NCI-H526 treated with DMSO at 0.1 percent for 48 hours (cell line): ENCODE results near the gene ST3GAL5.

Source experiments
- DNase-seq: peaks from one replicate; lab custom pipeline; 2025; lab: John Stamatoyannopoulos, UW

The ST3GAL5 gene

DNA sequence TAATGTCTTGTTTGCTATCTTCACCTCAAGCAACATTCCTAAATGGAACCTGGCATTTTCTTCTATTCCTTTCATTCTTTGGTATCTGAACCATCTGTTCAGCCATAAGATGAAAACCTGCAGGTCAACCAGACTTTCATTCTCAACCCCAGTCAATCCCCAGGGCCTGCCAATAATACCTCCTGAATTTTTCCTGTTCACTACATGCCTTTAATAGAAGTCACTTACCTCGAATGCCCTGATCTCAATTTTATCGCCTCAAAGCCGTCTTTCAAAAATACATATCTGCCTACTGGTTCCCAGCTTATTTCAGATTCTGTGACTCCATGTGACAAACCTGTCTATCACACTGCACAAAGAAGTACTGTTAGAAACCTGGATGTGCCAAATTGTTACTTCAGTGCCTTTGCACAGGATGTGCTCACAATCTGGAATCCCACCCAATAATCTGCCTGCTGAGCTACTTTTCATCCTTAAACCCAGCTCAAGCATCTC is 22.6 kb downstream of the ST3GAL5 start:
- no peak for DNase-seq

DNA sequence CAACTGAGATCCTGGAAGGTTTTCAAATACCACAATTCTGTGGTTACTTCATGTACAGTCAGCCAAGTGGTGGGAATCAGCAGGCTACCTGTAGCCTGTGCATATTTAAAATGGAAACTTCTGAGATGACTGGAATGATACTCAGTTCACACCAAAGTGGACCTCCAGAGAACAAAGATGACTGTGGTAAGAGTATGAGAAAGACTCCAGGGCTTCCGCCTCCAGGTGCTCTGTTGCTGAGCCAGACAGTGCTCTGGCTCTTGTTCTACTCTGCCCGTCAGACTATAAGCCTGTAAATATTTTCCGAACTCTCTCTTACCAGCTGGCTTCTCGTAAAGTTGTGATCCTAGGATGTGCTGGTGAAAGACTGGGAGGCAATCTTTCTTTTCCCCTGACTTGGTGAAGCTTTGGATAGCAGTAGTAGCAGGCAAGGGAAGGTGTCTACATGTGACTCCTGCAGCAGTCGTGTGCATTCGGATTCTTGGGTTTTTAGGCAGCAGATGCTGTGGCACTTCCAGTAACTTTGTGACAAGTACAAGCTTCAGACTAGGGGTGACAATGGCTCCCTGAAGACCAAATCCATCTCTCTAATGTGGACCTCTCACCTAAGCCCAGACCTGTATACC is 23.1 kb downstream of the ST3GAL5 start:
- DNase-seq, result no peak

DNA sequence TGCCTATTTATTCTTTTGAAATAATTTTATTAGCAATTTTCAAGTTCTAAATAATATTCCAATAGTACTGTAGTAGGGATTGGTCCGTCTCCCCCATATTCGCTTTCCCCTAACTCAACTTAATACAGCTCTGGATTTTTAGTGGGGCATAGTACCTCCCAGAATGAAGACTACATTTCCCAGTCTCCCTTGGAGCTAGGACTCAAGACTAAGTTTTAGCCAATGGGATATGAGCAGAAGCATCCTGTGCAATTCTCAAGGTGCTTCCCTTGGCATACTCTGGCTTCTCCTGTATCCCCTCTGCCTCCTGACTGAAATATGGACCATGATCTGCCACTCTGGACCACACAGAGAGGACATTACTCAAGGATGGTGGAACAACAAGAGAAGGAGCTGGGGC is 24.1 kb downstream of the ST3GAL5 start:
- DNase-seq, result no peak

DNA sequence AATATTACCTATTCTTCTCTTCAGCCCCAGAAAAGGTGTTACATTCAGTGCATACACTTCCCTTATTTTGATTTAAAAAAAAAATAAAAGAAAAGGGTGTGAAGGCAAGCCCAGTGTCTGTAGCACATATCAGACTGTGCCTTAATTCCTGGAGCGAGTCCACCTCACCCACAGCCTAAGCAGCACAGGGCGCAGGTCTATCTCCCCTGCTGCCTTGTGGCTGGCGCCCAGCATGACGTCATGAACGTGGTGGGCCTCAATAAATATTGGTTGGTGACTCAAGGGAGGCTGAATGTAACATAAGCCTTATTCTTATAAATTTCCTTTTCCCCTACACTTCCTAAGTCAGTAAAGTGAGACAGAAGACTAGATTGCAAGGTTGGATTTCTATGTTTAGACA is 26.4 kb downstream of the ST3GAL5 start:
- no peak for DNase-seq

DNA sequence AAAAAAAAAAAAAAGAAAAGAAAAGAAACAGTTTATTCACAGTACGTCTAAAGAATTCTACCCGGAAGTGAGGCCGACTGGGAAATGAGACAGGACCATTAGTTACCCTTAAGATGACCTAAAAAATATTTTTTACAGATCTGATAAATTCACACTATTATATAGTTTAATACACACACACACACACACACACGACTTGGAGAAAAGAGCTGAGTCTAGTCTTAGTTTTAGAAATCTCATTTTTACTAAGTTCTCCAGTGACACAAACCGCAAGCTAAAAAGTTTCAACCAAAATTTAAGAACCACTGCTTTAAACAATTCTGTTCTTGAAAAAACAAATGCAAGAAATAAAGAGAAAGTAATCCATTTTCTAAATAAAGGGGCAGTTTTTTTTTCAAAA is 27.1 kb downstream of the ST3GAL5 start:
- DNase-seq, result no peak

DNA sequence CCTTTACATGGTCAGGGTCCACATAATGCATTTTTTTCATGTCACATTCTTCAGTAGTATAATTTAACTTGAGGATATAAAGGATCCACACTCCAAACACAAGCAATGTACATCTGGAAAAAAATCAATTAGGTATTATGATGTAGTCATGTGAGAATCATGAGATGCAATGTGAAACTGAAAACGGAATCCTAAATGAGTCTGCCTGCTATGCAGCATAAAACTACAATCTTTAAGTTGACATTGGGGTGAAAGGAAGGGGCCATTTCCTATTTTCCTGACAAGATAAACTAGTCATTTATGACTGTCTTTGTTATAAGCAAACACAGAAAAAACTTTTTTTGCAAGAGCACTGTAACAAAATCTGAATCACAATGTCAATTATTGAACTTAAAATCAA is 27.6 kb downstream of the ST3GAL5 start:
- DNase-seq, result no peak

DNA sequence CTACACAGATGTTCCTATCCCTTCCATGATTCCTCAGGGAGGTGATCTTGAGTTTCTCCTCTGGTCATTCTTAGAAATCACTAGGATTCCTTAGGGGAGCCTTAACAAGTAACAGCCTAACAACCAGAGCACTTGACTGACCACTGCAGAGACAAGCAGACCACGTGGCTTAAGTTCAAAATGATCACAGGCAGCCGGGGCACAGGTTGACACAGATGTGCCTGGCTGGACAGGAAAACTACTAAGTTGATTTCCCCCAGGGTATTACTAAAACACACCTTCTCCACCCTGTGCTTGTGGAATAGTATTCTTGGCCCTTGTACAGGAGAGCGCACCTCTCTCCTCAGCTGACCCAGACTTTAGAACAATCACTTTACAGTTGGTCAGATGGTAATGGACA is 29.9 kb downstream of the ST3GAL5 start:
- DNase-seq, result no peak

DNA sequence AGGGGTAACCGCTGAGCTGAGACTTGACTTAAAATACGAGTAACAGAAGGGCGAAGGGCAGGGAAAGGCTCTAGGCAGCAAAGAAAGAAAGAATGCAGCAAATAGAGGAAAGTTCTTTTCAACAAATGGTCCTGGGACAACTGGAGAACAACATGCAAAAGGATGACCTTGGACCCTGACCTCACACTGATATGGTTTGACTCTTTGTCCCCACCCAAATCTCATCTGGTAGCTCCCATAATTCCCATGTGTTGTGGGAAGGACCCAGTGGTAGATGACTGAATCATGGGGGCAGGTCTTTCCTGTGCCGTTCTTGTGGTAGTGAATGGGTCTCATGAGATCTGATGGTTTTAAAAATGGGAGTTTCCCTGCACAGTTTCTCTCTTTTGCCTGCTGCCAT is 33.9 kb downstream of the ST3GAL5 start:
- no peak for DNase-seq

DNA sequence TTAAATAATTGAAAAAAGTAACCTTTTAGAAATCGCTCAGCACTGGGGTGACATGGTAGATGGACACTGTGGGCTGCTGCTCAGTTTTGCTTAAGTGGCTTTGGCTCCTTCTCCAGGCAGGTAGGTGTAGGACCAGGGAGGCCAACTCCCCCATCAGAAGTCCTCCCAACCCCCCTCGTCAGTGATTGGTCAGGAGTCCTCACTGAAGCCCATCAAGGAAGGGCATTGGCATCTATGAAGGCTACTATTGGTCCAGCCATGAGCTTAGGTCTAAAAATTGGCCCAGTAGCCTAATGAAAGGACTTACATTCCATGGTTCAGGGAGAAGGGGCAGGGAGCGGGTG is 34.7 kb downstream of the ST3GAL5 start:
- no peak for DNase-seq

DNA sequence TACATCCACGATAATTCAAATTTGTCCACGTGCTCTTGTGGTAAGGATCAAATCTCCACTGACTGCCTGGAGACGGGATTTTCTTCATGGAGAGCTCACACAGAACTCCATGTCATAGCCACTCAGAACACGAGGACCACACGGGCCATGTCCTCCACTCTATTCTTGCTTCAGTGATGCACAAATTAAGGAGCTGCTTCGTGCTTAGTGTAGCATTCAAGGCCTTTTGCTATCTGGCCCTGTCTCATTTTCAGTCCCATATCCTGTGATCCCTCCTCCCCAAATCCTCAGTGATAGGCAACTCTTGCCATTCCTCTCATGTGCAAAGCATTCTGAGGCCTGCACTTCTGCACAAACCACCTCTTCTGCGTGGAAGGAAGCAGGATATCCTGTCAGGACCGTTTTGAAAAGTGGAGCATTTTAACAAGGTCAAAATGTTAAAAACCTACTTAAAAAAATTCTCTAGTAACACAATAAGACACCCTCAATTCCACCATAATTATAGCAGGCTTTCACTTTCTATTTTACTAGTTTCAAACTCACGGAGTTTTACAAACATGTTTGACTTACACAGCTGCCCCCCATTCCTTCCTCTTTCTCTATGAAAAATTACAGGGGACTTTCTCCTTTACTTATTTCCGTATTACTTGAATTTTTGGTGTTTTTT is 35.2 kb downstream of the ST3GAL5 start:
- DNase-seq, result no peak

DNA sequence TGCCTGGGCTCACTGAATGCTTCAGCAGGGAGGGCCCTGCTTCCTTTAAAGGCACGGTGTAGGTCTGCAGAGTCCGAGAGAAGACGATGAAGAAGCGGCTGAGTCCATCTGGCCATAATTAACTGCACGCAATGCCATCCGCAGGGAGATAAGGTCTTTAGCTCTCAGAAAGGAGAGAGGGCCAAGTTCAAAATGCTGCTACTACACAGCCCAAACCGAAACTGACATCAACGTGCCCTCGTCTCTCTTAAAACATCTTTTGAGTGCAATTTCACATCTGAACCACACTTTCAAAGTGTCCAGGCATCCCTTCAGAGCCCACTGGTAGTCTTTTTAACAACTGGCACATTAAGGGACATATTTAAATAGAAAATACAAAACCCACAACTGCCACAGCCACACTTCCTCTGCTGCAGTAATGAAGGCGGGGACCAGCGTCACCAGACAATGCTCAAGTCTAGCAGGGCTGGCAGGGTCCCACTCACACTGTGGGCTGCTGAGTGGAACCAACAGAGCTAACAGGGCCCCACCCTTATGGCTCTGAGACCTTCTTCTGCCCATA is 35.8 kb downstream of the ST3GAL5 start:
- DNase-seq, result no peak

DNA sequence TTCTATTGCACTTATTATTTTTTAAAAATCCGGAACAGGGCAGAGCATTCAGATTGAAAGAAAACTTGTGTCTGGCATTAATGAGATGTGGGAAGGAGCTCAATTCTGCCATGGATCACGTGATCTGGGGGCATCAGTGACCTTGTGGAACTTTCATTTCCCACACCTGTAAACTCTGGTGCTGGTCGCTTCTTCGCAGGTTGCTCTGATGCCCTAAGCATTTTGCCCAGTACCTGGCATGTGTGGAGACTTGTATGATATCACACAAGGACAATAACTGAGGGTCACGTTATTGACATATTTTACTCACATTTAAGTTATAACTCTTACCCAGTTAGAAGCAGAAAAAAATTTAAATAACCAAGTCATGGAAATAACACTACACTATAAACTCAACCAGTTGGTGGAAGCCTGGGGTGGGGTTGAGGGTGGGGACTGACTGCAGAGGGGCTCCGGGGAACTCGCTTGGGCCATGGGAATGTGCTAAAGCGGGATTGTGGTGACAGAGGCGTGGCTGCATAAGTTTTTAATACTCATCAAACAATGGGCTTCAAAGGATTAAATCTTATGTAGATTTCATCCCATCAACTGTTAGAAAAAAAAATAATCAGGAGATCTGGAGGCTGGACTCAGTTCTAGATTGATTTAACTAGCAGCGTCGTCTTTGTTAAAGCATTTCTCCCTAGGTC is 36.5 kb downstream of the ST3GAL5 start:
- no peak for DNase-seq

DNA sequence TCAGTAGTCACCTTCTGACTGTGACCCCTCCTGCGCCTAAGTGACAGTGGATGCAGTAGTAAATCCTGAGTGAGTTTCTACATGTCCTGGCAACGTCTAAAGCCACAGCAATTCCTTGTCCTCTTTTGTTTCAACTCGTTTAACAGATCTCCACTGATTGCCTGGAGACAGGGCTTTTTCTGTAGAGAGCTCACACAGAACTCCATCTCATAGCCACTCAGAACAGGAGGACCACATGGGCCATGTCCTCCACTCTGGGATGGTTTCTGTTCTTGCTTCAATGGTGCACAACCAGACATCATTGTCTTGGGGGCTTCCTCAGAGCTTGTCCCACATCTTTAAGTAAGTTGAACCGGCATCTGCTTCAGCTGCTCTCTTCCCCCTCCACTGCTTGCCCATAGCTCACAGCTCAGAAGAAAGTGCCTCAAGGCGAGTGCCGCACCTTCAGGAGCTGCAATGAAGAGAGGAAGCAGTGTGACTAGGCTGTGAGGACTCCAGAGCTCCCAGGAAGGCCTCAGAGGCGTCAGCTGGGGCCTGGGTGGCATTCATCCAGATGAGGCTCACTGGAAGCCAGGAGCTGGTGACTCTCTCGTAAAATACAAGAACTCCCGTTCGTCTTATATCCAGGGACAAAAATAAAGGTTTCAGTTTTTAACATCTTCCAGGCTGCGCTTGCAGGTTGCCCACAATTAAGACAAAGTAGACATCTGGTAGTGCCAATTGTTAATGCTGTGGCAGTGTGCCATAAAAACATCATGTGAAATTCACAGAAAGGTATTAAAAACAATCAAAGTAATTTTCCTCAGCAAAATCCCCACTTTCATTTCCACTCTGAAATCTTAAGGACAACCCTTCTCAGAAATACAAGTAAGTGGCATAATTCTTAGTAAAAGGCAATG is 37.3 kb downstream of the ST3GAL5 start:
- no peak for DNase-seq

DNA sequence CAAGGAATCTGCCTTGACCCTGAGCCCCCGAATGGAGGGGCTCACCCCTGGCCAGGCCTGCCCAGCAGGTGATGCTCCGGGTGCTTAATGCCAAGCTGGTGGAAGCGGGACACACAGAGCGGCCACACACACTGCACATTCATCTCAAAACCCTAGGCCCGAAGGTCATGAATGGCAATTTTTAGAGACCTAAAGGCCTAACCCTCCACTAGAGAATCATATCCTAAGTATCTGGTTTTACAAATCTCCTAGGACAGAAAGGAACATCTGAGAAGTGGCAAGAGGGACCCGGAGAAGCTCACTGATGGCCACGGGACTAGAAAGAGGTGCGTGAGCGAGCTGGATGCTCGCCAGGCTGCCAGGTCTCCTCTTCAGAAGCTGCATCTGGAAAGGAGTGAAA is 38.3 kb downstream of the ST3GAL5 start:
- DNase-seq, result no peak

DNA sequence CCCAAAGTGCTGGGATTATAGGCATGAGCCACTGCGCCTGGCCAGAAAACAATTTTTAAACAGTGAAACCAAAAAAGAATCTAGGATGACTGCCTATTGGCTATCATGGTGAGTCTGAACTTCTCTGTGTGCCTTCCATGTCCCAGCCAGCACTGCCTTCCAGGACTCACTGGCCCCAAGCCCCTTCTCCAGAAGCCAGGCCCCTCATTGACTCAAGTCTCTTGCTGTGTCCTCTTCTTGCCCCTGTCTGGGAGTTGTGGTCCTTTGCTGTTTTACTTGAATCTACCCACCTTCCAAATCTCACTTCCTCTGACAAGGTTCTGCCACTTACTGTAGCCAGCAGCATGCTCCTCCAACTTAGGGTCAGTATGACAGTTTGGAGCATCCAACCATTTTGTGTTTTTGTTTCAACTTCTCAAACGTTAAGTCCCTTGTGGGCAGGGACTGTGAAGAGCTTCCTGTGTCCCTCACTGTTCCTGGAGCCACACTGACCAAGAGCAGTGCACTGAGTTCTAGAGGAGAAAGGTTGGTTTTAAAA is 41.7 kb downstream of the ST3GAL5 start:
- no peak for DNase-seq

DNA sequence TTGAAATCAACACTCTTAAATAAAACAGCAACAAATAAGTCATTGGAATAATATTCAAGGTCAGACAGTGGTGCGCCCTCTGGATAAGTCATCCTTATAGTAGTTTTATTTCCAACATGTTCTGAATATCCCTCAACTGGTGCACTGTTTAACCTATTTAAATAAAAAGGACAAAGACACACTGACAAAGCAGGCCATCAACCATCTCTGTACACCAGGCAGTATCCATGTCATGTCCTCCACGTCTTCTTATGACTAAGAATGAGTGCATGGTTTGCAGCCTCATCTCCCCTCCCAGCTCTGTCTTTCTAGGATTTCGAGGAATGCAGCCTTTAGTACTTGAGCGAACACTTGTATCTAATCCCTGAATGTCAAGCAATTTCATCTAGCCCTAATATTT is 42.4 kb downstream of the ST3GAL5 start:
- no peak for DNase-seq

DNA sequence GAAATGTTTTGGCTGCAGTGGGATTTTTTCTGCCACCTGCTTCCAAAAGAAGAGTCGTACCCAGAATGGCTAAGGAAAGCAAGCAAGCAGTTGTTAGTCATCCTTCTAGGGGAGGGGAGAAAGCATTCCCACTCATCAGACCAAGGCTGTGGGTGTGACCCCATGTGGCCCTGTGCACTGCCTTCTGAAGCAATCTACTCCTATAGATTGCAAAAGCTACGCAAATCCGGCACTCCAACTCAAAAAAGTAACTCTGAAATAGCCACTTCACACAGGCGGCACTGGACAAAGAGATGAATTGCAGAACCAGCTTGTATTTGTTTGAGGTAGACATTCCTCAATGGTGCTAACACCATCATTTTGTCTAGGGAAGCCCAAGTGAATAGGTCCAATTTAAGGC is 44.3 kb downstream of the ST3GAL5 start:
- no peak for DNase-seq

DNA sequence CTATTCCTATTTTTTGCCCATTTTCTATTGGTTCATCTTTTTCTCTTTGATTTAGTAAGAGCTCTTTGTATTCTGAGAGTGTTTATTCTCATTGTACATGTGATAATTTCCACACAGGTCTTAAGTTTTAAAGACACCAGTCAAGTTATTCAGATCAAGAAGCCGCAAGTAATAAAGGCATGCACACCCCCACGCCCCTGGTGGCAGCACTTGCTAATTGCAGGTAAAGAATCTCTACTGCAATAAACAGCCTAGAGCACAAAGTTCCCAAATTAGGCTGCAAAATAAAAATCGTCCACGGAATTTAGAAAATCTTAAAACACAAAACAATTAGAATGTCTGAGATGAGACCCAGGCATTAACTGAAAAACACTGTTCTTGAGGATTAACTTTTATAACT is 45.2 kb downstream of the ST3GAL5 start:
- no peak for DNase-seq

DNA sequence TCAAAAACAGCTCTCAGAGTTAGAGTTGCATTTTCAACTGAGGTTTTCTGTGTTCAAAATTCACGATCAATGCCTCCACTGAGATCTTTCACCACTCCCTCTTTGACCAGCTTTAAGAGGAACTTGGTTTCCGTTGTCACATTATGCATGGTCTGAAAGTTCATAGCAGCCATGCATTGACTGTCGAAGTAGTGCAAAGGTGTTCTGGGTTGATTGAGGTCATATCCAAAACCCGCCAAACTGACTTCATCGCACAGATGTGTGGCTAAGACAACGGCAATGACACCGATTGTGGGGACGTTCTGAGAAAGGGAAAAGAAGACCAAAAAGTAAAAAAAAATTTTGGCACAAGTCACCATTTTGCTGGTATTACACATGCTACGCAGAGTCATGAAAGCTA is 48.7 kb downstream of the ST3GAL5 start:
- DNase-seq, result no peak

DNA sequence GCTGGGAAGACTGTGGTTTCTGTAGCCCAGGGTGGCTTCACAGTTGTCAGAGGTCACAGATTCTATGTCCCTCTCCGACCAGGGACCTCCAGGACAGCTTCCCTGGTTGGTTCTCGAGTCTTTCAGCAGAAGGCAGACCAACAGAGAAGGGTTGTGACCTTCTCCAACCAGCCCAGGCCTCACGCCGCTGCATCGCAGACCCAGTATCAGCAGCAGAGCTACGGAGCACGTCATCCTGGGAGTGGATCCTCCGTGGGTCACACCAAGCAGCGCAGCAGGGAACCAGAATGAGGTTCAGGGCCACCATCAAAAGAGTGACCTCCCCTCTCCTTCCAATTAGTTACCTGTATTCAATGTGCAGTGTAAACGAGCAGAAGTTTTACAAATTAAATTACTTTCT is 49.3 kb downstream of the ST3GAL5 start:
- no peak for DNase-seq

DNA sequence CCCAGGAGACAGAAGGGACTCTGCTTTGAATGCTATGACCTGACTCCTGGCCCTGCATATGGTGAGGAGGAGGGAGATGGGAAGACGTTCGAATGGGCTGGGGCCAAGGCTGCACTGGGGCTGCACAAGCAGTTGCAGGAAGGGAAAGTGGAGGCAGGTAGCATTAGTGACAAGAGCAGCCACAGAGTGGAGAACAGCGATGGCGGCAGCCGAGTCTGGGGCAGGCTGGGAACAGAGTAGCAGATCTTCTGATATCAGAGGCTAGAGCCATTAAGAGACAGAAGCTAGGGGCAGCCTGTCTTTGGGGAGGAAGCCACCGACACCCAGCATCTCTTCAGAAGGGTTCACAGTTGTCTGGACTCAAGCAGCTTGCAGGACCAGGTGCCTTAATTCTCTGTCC is 50.1 kb downstream of the ST3GAL5 start:
- DNase-seq, result no peak

DNA sequence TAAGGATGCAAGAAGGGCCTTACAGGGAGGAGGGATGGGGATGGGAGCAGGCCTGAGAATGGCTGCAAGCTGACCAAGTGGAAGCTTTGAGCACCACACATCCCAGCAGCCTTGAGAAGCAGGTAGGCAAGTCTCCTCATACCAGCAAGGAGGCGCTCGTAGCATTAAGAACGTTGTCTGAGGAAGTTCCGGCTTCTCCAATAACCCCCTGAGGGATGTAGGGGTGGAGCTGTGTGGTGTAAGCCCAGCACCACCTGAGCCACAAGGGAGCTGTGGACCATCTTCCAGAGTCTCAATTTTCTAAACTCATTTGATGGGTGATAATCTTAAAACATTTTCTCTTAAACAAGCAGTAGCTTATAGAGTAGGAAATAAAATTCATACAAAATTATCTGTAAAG is 50.6 kb downstream of the ST3GAL5 start:
- no peak for DNase-seq
